ENCODE results near the gene MUSK. TPM values are rescaled to one million over a fixed set of nuclear protein-coding genes. Genes with fewer than 3 reads are reported as not detected.
"Not testable (repeated sequence)": the region's sequence is repeated elsewhere in the genome, so short reads cannot be mapped to it uniquely, and the experiment has no call there.

The MUSK gene
- total RNA-seq, 6 donors from 2014 or later, result 0.76 to 6.1 (median 3.9) TPM

DNA sequence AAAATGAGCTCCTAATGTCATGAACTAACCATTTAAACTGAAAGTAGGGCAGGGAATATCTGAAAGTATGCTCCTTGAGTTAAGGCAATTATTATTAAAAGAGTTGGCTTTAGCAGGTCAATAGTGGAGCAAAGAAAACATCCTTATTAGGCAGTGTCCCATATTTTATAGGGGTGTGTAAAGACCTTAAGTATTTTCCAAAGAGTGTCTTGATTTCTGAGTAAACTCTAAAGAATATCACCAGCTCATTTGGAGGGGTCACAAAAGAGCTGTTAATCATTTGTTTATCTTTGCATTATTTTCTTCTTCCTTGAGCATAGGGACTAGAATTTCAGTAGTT lies 109.3 kb downstream of the MUSK start:
- Histone ChIP-seq H3K27ac (no peak overlapping the region), H3K36me3 (no peaks in the 10 kb centered on the region), H3K9me3 (no peaks in the 10 kb centered on the region), H3K4me3 (no peak overlapping the region), H3K4me1 (no peaks in the 10 kb centered on the region), H3K27me3 (no peaks in the 10 kb centered on the region)
- ATAC-seq (ENCODE audit: low FRiP score in 2 of 2) (no peak), DNase-seq (no peak)
- no peak for TF ChIP-seq POLR2A (IDR thresholded peaks at IDR 0.05)
- TF ChIP-seq, protein P1, sequence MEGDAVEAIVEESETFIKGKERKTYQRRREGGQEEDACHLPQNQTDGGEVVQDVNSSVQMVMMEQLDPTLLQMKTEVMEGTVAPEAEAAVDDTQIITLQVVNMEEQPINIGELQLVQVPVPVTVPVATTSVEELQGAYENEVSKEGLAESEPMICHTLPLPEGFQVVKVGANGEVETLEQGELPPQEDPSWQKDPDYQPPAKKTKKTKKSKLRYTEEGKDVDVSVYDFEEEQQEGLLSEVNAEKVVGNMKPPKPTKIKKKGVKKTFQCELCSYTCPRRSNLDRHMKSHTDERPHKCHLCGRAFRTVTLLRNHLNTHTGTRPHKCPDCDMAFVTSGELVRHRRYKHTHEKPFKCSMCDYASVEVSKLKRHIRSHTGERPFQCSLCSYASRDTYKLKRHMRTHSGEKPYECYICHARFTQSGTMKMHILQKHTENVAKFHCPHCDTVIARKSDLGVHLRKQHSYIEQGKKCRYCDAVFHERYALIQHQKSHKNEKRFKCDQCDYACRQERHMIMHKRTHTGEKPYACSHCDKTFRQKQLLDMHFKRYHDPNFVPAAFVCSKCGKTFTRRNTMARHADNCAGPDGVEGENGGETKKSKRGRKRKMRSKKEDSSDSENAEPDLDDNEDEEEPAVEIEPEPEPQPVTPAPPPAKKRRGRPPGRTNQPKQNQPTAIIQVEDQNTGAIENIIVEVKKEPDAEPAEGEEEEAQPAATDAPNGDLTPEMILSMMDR (IDR thresholded peaks at IDR 0.05), result no peak
- no peak for TF ChIP-seq POLR2AphosphoS5 (IDR thresholded peaks at IDR 0.05)
- TF ChIP-seq EP300 (IDR thresholded peaks at IDR 0.05), result no peak

- no peaks in the 10 kb centered on the region for H3K36me3 ChIP-seq
- H3K27ac ChIP-seq, result no peak overlapping the region
- H3K4me3 ChIP-seq, result no peak overlapping the region
- no peaks in the 10 kb centered on the region for H3K27me3 ChIP-seq
- no peaks in the 10 kb centered on the region for H3K4me1 ChIP-seq
- 95% methylated on average over 5 of the region's 5 CpGs for WGBS, 2 donors
- H3K9me3 ChIP-seq, result no peaks in the 10 kb centered on the region
- ATAC-seq (ENCODE audit: low FRiP score in 2 of 2) (no peak), DNase-seq (no peak)
- TF ChIP-seq POLR2AphosphoS5 (IDR thresholded peaks at IDR 0.05), result no peak
- TF ChIP-seq, protein P1 (IDR thresholded peaks at IDR 0.05), result no peak
- TF ChIP-seq EP300 (IDR thresholded peaks at IDR 0.05), result no peak
- TF ChIP-seq POLR2A (IDR thresholded peaks at IDR 0.05), result no peak
Observed at GRCh38 chr9:110782701-110783100, 114.1 kb downstream of the MUSK start.

DNA sequence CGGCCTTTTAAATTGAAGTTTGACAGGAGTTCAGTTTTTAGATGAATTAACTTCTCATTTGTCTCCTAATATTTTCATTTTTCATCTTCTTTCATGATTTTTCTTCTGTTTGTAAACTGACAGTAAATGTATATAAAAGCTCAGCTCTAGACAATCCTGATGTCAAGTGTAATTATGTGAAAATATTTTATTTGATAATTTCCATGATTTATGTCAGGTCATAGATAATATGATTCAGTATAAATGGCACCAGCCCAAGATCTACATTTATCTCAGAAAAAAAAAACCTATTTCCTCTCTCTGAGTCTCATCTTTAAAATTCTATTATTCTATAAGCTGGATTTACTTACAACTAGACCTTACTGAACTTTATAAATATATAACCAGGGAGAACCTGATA lies 115.7 kb downstream of the MUSK start:
- Histone ChIP-seq H3K27me3 (no peaks in the 10 kb centered on the region), H3K9me3 (no peaks in the 10 kb centered on the region), H3K4me3 (no peak overlapping the region), H3K4me1 (no peaks in the 10 kb centered on the region), H3K27ac (no peak overlapping the region), H3K36me3 (no peaks in the 10 kb centered on the region)
- no peak for DNase-seq
- ATAC-seq (ENCODE audit: low FRiP score in 2 of 2), result no peak
- 77 to 83% methylated on average over 1 of the region's 1 CpG for WGBS, 2 donors
- TF ChIP-seq EP300 (IDR thresholded peaks at IDR 0.05), result no peak
- TF ChIP-seq, protein P1 (IDR thresholded peaks at IDR 0.05), result no peak
- TF ChIP-seq POLR2AphosphoS5 (IDR thresholded peaks at IDR 0.05), result no peak
- no peak for TF ChIP-seq POLR2A (IDR thresholded peaks at IDR 0.05)

- no peak for DNase-seq
- no peak overlapping the region for H3K27ac ChIP-seq
- TF ChIP-seq EP300 (IDR thresholded peaks at IDR 0.05) (no peak), POLR2AphosphoS5 (IDR thresholded peaks at IDR 0.05) (no peak), POLR2A (IDR thresholded peaks at IDR 0.05) (no peak)
- TF ChIP-seq, protein P1 (IDR thresholded peaks at IDR 0.05), result no peak
- no peaks in the 10 kb centered on the region for H3K27me3 ChIP-seq
- WGBS, 2 donors, result 31 to 36% methylated on average over 1 of the region's 1 CpG
- H3K4me3 ChIP-seq, result no peak overlapping the region
- ATAC-seq (ENCODE audit: low FRiP score in 2 of 2), result no peak
- no peaks in the 10 kb centered on the region for H3K9me3 ChIP-seq
- H3K36me3 ChIP-seq, result no peaks in the 10 kb centered on the region
- no peaks in the 10 kb centered on the region for H3K4me1 ChIP-seq
Observed at GRCh38 chr9:110785166-110785565, 116.6 kb downstream of the MUSK start.

- H3K9me3 ChIP-seq; H3K4me1 ChIP-seq; ATAC-seq (ENCODE audit: low FRiP score in 2 of 2); H3K36me3 ChIP-seq; H3K4me3 ChIP-seq; H3K27me3 ChIP-seq; H3K27ac ChIP-seq; DNase-seq: not testable (repeated sequence)
- WGBS, 2 donors, result 88 to 93% methylated on average over 5 of the region's 5 CpGs
Observed at GRCh38 chr9:110788396-110788795, 119.8 kb downstream of the MUSK start.
